Stromal cell of bone marrow (primary cell): Measurements from ENCODE around the gene SIMC1.

Source experiments
- DNase-seq: peaks from one replicate; pipeline ENCODE4 v3.0.0-alpha.2; 2012; ENCODE audit warnings: low read depth

SIMC1 gene

GRCh38 chr5:176365351-176366231 lies 127.4 kb downstream of the SIMC1 start, which contains the start of gene ARL10:
Gene ARL10 (plus strand): TSS chr5:176365487. CDS start chr5:176365564, 77 bp downstream.
- DNase-seq: peak; percentile 21

- no peak for DNase-seq
Measured at GRCh38 chr5:176366232-176366894, 128.1 kb downstream of the SIMC1 start.

- DNase-seq: no peak
Measured at GRCh38 chr5:176368726-176369125, 130.5 kb downstream of the SIMC1 start.

GRCh38 chr5:176369934-176370711 lies 131.9 kb downstream of the SIMC1 start:
- no peak for DNase-seq

GRCh38 chr5:176371621-176372539 lies 133.7 kb downstream of the SIMC1 start:
- DNase-seq: no peak

- DNase-seq: no peak
Measured at GRCh38 chr5:176373100-176373818, 135.0 kb downstream of the SIMC1 start.

GRCh38 chr5:176379881-176380280 lies 141.7 kb downstream of the SIMC1 start:
- DNase-seq: no peak

GRCh38 chr5:176381423-176381822 lies 143.2 kb downstream of the SIMC1 start:
- DNase-seq: no peak

- DNase-seq: no peak
Measured at GRCh38 chr5:176381979-176382378, 143.8 kb downstream of the SIMC1 start.

- no peak for DNase-seq
Measured at GRCh38 chr5:176382721-176383120, 144.5 kb downstream of the SIMC1 start.

GRCh38 chr5:176383248-176383905 lies 145.2 kb downstream of the SIMC1 start:
- DNase-seq: no peak

GRCh38 chr5:176383961-176384360 lies 145.7 kb downstream of the SIMC1 start:
- DNase-seq: no peak

- no peak for DNase-seq
Measured at GRCh38 chr5:176384366-176384930, 146.2 kb downstream of the SIMC1 start.

GRCh38 chr5:176384991-176385390 lies 146.8 kb downstream of the SIMC1 start:
- no peak for DNase-seq

- no peak for DNase-seq
Measured at GRCh38 chr5:176386491-176386890, 148.3 kb downstream of the SIMC1 start.

GRCh38 chr5:176387384-176387925 lies 149.2 kb downstream of the SIMC1 start:
- DNase-seq: no peak

GRCh38 chr5:176388003-176388443 lies 149.8 kb downstream of the SIMC1 start:
- DNase-seq: no peak

- DNase-seq: peak; percentile 98
Measured at GRCh38 chr5:176388444-176389134, 150.4 kb downstream of the SIMC1 start, which contains the start of the genes HIGD2A and NOP16. Gene HIGD2A (plus strand): TSS chr5:176388751. CDS start chr5:176388820, 69 bp downstream. Gene NOP16 (minus strand): TSS chr5:176388598. CDS start chr5:176388539, 59 bp downstream.
